H1 (cell line): ENCODE data around the gene SLC1A7. TPM values are rescaled to one million over a fixed set of nuclear protein-coding genes. Genes with fewer than 3 reads are reported as not detected.

Experiments used
- CTCF ChIA-PET: fragments of 300-600 bp; sonication (Branson Sonifier 250); formaldehyde crosslinking; loops from one replicate; lab custom pipeline; 2021; ENCODE audit not compliant: partially characterized antibody; lab: Charles Lee
- POLR2A ChIA-PET: fragments of 300-600 bp; sonication (Branson Sonifier 250); formaldehyde crosslinking; loops from one replicate; lab custom pipeline; 2021; ENCODE audit warnings: inconsistent platforms; ENCODE audit not compliant: partially characterized antibody; lab: Charles Lee
- DNase-seq, 2 experiments: peaks; one replicate each; pipeline versions ENCODE4 v3.0.0 to v3.0.0-alpha.2; 2010 to 2022; ENCODE audit warnings: low spot score in 2 of 2, low read depth in 1 of 2, mixed read lengths in 1 of 2
- FAIRE-seq: peaks from 2 replicates; lab custom pipeline; 2011; peaks lifted over from hg19 to GRCh38; lab: Jason Lieb, UNC
- H2AFZ ChIP-seq: 2 replicates; pipeline ENCODE4 v1.8.1; 2012; ENCODE audit warnings: low read length, inconsistent platforms
- H2AK5ac ChIP-seq: 2 replicates; pipeline ENCODE4 v1.6.1; 2013; ENCODE audit warnings: low read depth, low read length
- H2BK120ac ChIP-seq: replicated peaks from 2 replicates; pipeline ENCODE3; 2013; ENCODE audit warnings: low read depth, low read length, inconsistent platforms
- H2BK12ac ChIP-seq: 2 replicates; pipeline ENCODE4 v1.6.1; 2013; ENCODE audit warnings: low read depth, low read length
- H2BK15ac ChIP-seq: 2 replicates; pipeline ENCODE4 v1.6.1; 2013; ENCODE audit warnings: low read length
- H2BK20ac ChIP-seq: 2 replicates; pipeline ENCODE4 v1.6.1; 2013; ENCODE audit warnings: low read length
- H2BK5ac ChIP-seq: 2 replicates; pipeline ENCODE4 v1.6.1; 2013; ENCODE audit warnings: low read depth, low read length
- H3K14ac ChIP-seq: 2 replicates; pipeline ENCODE4 v1.6.1; 2013; ENCODE audit warnings: inconsistent platforms; ENCODE audit not compliant: insufficient read length
- H3K18ac ChIP-seq: 2 replicates; pipeline ENCODE4 v1.6.1; 2013; ENCODE audit warnings: low read length; ENCODE audit errors: extremely low read depth
- H3K23ac ChIP-seq: 2 replicates; pipeline ENCODE4 v1.6.1; 2013; ENCODE audit warnings: inconsistent platforms; ENCODE audit not compliant: insufficient read length
- H3K23me2 ChIP-seq: 2 replicates; pipeline ENCODE4 v1.6.1; 2013; ENCODE audit warnings: low read depth, low read length
- H3K27ac ChIP-seq: 2 replicates; pipeline ENCODE4 v1.6.1; 2011; ENCODE audit warnings: low read depth, low read length, inconsistent platforms
- H3K27me3 ChIP-seq, 4 experiments: replicated peaks in 1 of 4; 1 replicate in 1 of 4; 2 replicates in 3 of 4; pipeline versions ENCODE4 v1.6.1 to v1.8.1; 2011 to 2013; ENCODE audit warnings: low read length in 3 of 4, mild to moderate bottlenecking in 3 of 4, inconsistent platforms in 2 of 4, mixed read lengths in 2 of 4, moderate library complexity in 1 of 4; ENCODE audit not compliant: control insufficient read depth in 3 of 4, insufficient read depth in 3 of 4; ENCODE audit errors: extremely low read depth in 1 of 4
- H3K36me3 ChIP-seq, 4 experiments: 2 replicates each; pipeline versions ENCODE4 v1.6.1 to v1.8.1; 2011 to 2013; ENCODE audit warnings: mild to moderate bottlenecking in 4 of 4, low read length in 3 of 4, moderate library complexity in 2 of 4, control low read depth in 1 of 4, inconsistent platforms in 1 of 4; ENCODE audit not compliant: insufficient read depth in 4 of 4, control insufficient read depth in 2 of 4
- H3K4ac ChIP-seq: replicated peaks from 2 replicates; pipeline ENCODE3; 2013; ENCODE audit warnings: low read length, low read depth, mixed read lengths, inconsistent platforms; ENCODE audit not compliant: insufficient read length
- H3K4me1 ChIP-seq, 4 experiments: replicated peaks in 1 of 4; 1 replicate in 1 of 4; 2 replicates in 3 of 4; pipeline versions ENCODE4 v1.6.1 to v1.8.1; 2011 to 2013; ENCODE audit warnings: low read length in 3 of 4, inconsistent platforms in 2 of 4, mixed read lengths in 1 of 4; ENCODE audit not compliant: insufficient read depth in 4 of 4, control insufficient read depth in 3 of 4
- H3K4me2 ChIP-seq, 2 experiments: 2 replicates each; pipeline versions ENCODE4 v1.6.1 to v1.8.1; 2011 to 2013; ENCODE audit warnings: low read depth in 2 of 2, low read length in 2 of 2, control low read depth in 1 of 2, inconsistent platforms in 1 of 2, mild to moderate bottlenecking in 1 of 2; ENCODE audit not compliant: insufficient read depth in 1 of 2
- H3K4me3 ChIP-seq, 4 experiments: fragments of 200-600, 300-600 bp in 1 of 4; sonication (generic), shearing (Covaris generic), sonication (Bioruptor Twin) in 1 of 4; 2 replicates each; pipeline versions ENCODE4 v1.5.1 to v1.8.1; 2011 to 2016; ENCODE audit warnings: low read length in 4 of 4, low read depth in 3 of 4, control low read depth in 2 of 4, inconsistent platforms in 2 of 4, mild to moderate bottlenecking in 2 of 4, mixed read lengths in 1 of 4, moderate library complexity in 1 of 4; ENCODE audit not compliant: insufficient read depth in 2 of 4; ENCODE audit errors: extremely low read depth in 1 of 4
- H3K56ac ChIP-seq: replicated peaks from 2 replicates; pipeline ENCODE3; 2013; ENCODE audit warnings: low read depth, mild to moderate bottlenecking, mixed read lengths, low read length, inconsistent platforms; ENCODE audit not compliant: insufficient read length
- H3K79me1 ChIP-seq: 2 replicates; pipeline ENCODE4 v1.6.1; 2013; ENCODE audit warnings: low read depth, low read length, control low read depth
- H3K79me2 ChIP-seq, 2 experiments: 2 replicates each; pipeline versions ENCODE4 v1.6.1 to v1.8.1; 2012 to 2013; ENCODE audit warnings: low read length in 2 of 2, mild to moderate bottlenecking in 2 of 2, inconsistent platforms in 1 of 2; ENCODE audit not compliant: insufficient read depth in 2 of 2, control insufficient read depth in 1 of 2
- H3K9ac ChIP-seq, 4 experiments: replicated peaks in 1 of 4; 1 replicate in 1 of 4; 2 replicates in 3 of 4; pipeline versions ENCODE4 v1.6.1 to v1.8.1; 2011 to 2013; ENCODE audit warnings: low read depth in 3 of 4, low read length in 3 of 4, control low read depth in 2 of 4, mild to moderate bottlenecking in 2 of 4, moderate library complexity in 2 of 4, inconsistent platforms in 1 of 4; ENCODE audit errors: extremely low read depth in 1 of 4
- H3K9me3 ChIP-seq, 2 experiments: 2 replicates each; pipeline versions ENCODE4 v1.6.1 to v1.8.1; 2012 to 2013; ENCODE audit warnings: mild to moderate bottlenecking in 2 of 2, moderate library complexity in 2 of 2, control low read depth in 1 of 2, inconsistent platforms in 1 of 2, low read depth in 1 of 2, low read length in 1 of 2, mixed read lengths in 1 of 2; ENCODE audit not compliant: insufficient read depth in 2 of 2
- H4K20me1 ChIP-seq, 2 experiments: replicated peaks in 1 of 2; 2 replicates each; pipeline versions ENCODE3 to v1.8.1; 2011 to 2013; ENCODE audit warnings: inconsistent platforms in 2 of 2, low read length in 2 of 2, mild to moderate bottlenecking in 1 of 2; ENCODE audit not compliant: insufficient read depth in 2 of 2, control insufficient read depth in 1 of 2
- H4K5ac ChIP-seq: 2 replicates; pipeline ENCODE4 v1.6.1; 2013; ENCODE audit warnings: low read length, low read depth, mixed read lengths, inconsistent platforms; ENCODE audit not compliant: insufficient read length
- H4K8ac ChIP-seq: 2 replicates; pipeline ENCODE4 v1.8.0; 2013; ENCODE audit warnings: mild to moderate bottlenecking, moderate library complexity, low read length, inconsistent platforms; ENCODE audit not compliant: insufficient read depth; ENCODE audit errors: extremely low read depth
- H4K91ac ChIP-seq: replicated peaks from 2 replicates; pipeline ENCODE3; 2013; ENCODE audit warnings: low read length, mixed read lengths, inconsistent platforms; ENCODE audit not compliant: insufficient read length
- ATF2 ChIP-seq: IDR thresholded peaks from 2 replicates; pipeline ENCODE4 v1.6.1; 2012; ENCODE audit warnings: low read length, inconsistent platforms
- CEBPB ChIP-seq: IDR thresholded peaks from 2 replicates; pipeline ENCODE4 v1.6.1; 2012; ENCODE audit warnings: low read depth, low read length
- CTCF ChIP-seq, 3 experiments: IDR thresholded peaks; 1 replicate in 2 of 3; 2 replicates in 1 of 3; pipeline versions ENCODE4 v1.5.1 to v1.6.1; 2011; ENCODE audit warnings: low read length in 3 of 3, mild to moderate bottlenecking in 3 of 3, inconsistent platforms in 2 of 3, low read depth in 1 of 3, moderate library complexity in 1 of 3; ENCODE audit not compliant: insufficient read depth in 1 of 3; ENCODE audit errors: control extremely low read depth in 1 of 3
- EP300 ChIP-seq, 2 experiments: IDR thresholded peaks; 1 replicate in 1 of 2; 2 replicates in 1 of 2; pipeline ENCODE4 v1.6.1; 2011 to 2012; ENCODE audit warnings: low read depth in 2 of 2, low read length in 2 of 2, mild to moderate bottlenecking in 2 of 2, borderline replicate concordance in 1 of 2, inconsistent platforms in 1 of 2, moderate library complexity in 1 of 2
- HDAC6 ChIP-seq: IDR thresholded peaks from one replicate; pipeline ENCODE4 v1.7.1; 2012; ENCODE audit warnings: low read depth, mild to moderate bottlenecking, inconsistent platforms, low read length, moderate library complexity
- RAD21 ChIP-seq, 2 experiments: IDR thresholded peaks in 1 of 2; conservative IDR thresholded peaks in 1 of 2; 2 replicates each; pipeline ENCODE4 v1.6.1; 2011; ENCODE audit warnings: low read depth in 2 of 2, low read length in 2 of 2, improper control_type of control experiment in 1 of 2, inconsistent platforms in 1 of 2, mild to moderate bottlenecking in 1 of 2, moderate library complexity in 1 of 2
- RBBP5 ChIP-seq: IDR thresholded peaks from 2 replicates; pipeline ENCODE4 v1.7.1; 2012; ENCODE audit warnings: low read depth, mild to moderate bottlenecking, inconsistent platforms, low read length, moderate library complexity, borderline replicate concordance
- RXRA ChIP-seq: IDR thresholded peaks from 2 replicates; pipeline ENCODE4 v1.6.1; 2011; ENCODE audit warnings: low read depth, mild to moderate bottlenecking, low read length, moderate library complexity; ENCODE audit not compliant: insufficient read depth
- SIX5 ChIP-seq: IDR thresholded peaks from 2 replicates; pipeline ENCODE4 v1.6.1; 2011; ENCODE audit warnings: mild to moderate bottlenecking, low read depth, low read length
- WGBS, 2 experiments: shearing (Covaris generic) in 1 of 2; methylation state at CpG; one replicate each; pipeline versions ENCODE4 v1.1.6 to v1.1.7; 2013 to 2015; ENCODE audit warnings: low lambda C conversion rate in 2 of 2, mixed read lengths in 2 of 2, inconsistent platforms in 1 of 2, low coverage in 1 of 2, missing lambda C conversion rate in 1 of 2; ENCODE audit not compliant: insufficient replicate concordance in 2 of 2, insufficient coverage in 1 of 2, insufficient read length in 1 of 2; ENCODE audit errors: extremely low coverage in 1 of 2, missing lambda C conversion rate in 1 of 2; 5-methylcytosine and 5-hydroxymethylcytosine counted together
- polyA plus RNA-seq, 7 experiments: library from polyadenylated mRNA; depleted of rRNA in 3 of 7; stranded (reverse) in 5 of 7; unstranded in 2 of 7; fragments of >200 nt in 5 of 7; fragments of 200-250 nt in 2 of 7; gene quantifications; 1 replicate in 5 of 7; 2 replicates in 1 of 7; 4 replicates in 1 of 7; pipeline versions ENCODE4 v1.2.1 to v1.2.3, GENCODE V29; 2011 to 2013; ENCODE audit warnings: missing spikeins in 2 of 7, mixed read lengths in 2 of 7
- total RNA-seq: library from RNA; stranded (reverse); fragmentation: NEBNext Ultra II Directional; extraction: Animal tissue kit (Norgen Biotek cat#: 25700); gene quantifications from 2 replicates; pipeline ENCODE4 v1.2.1, GENCODE V29; 2021

The SLC1A7 gene
- total and polyA plus RNA-seq, 2 of the 8 experiments (the other 6 are each of a cell fraction or from before 2014, with no cell fraction given), result not detected

- no peaks in the 10 kb centered on the region for H3K27me3 ChIP-seq
- H3K4me2 ChIP-seq, result no peak overlapping the region
- no peak for TF ChIP-seq RBBP5
- TF ChIP-seq CEBPB, result no peak
- no peak for TF ChIP-seq SIX5
- TF ChIP-seq CTCF (IDR thresholded peaks at IDR 0.05; ENCODE audit: control extremely low read depth in 1 of 3, insufficient read depth in 1 of 3, low read depth in 1 of 3, low read length in 3 of 3), result no peak
- no peak for TF ChIP-seq HDAC6
- no peak for TF ChIP-seq RXRA
- no peak for TF ChIP-seq EP300 (IDR thresholded peaks at IDR 0.05; ENCODE audit: borderline replicate concordance in 1 of 2, low read depth in 2 of 2, low read length in 2 of 2)
- no peak for TF ChIP-seq ATF2
- TF ChIP-seq RAD21 (IDR thresholded peaks at IDR 0.05 in 1 of 2, conservative IDR thresholded peaks at IDR 0.05 in 1 of 2; ENCODE audit: low read depth in 2 of 2, low read length in 2 of 2), result no peak
These were observed 11.9 kb downstream of the SLC1A7 start for GRCh38 chr1:53130598-53130877.

More at GRCh38 chr1:53130598-53130877, 11.9 kb downstream of the SLC1A7 start:
- FAIRE-seq (no peak), DNase-seq (no peak)
- no peak overlapping the region for H4K8ac ChIP-seq
- no peaks in the 10 kb centered on the region; a peak in 1 of 4 replicates for H3K9me3 ChIP-seq
- H3K23me2 ChIP-seq, result no peaks in the 10 kb centered on the region
- POLR2A ChIA-PET, result interaction anchor here (0.7 kb wide), 2 partner anchors 9 to 44 kb away, joined by 3 to 4 read pairs; no protein-coding TSS in a partner anchor
- H2AK5ac ChIP-seq, result no peak overlapping the region
- CTCF ChIA-PET, result interaction anchor here (0.6 to 2.3 kb wide), 8 partner anchors 9 to 248 kb away, joined by 3 to 7 read pairs (median 4); no protein-coding TSS in a partner anchor
- H3K4ac ChIP-seq, result no peak overlapping the region
- no peak overlapping the region for H4K91ac ChIP-seq
- H3K9ac ChIP-seq, result no peak overlapping the region
- no peak overlapping the region for H2BK5ac ChIP-seq
- H3K79me1 ChIP-seq, result no peaks in the 10 kb centered on the region
- 100% methylated on average over 1 of the region's 1 CpG; no CpG with 5 or more reads in 1 of the 2 experiments for WGBS, 2 experiments
- no peak overlapping the region for H2AFZ ChIP-seq
- H3K4me3 ChIP-seq, result no peak overlapping the region
- no peaks in the 10 kb centered on the region for H3K4me1 ChIP-seq
- no peak overlapping the region for H2BK15ac ChIP-seq
- H3K23ac ChIP-seq, result no peak overlapping the region
- H2BK120ac ChIP-seq, result no peak overlapping the region
- no peak overlapping the region for H3K56ac ChIP-seq
- H4K20me1 ChIP-seq, result no peaks in the 10 kb centered on the region
- H2BK12ac ChIP-seq, result no peak overlapping the region
- H3K79me2 ChIP-seq, result no peaks in the 10 kb centered on the region
- H2BK20ac ChIP-seq, result no peak overlapping the region
- H3K36me3 ChIP-seq, result no peaks in the 10 kb centered on the region
- H3K14ac ChIP-seq, result no peak overlapping the region
- H4K5ac ChIP-seq, result no peak overlapping the region
- H3K27ac ChIP-seq, result no peak overlapping the region
- H3K18ac ChIP-seq, result no peak overlapping the region
